ENCODE measurements around the gene S100A3. TPM values are rescaled to one million over a fixed set of nuclear protein-coding genes. Genes with fewer than 3 reads are reported as not detected.

Gene S100A3
- total and polyA plus RNA-seq, 4 donors = 0.29 TPM; not detected in 3

DNA sequence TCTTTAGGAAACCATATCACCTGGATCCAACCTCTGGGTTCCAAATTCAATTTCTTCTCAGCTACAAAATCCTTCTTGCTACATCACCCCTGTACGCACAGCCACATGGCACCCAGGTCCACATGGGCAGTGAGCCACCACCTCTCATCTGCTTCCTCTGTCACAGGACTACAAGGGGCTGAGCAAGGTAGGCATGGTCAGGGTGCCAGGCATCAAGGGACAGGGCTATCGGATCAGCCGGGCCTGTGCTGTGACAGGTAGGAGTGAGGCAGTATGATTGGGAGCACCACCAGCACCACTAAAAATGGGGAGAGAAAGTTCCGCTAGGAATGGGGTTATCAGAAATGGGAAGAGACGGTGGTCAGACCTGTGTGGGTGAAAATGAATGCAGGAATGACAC lies 42.7 kb downstream of the S100A3 start:
- Histone ChIP-seq H3K27ac (ENCODE audit: low read depth, low read length) (peak overlapping the region; percentile 47), H3K4me3 (ENCODE audit: low read depth, low read length) (no peak overlapping the region)

GRCh38 chr1:153505576-153505975 lies 43.5 kb downstream of the S100A3 start:
- no peaks in the 10 kb centered on the region for H3K9me3 ChIP-seq (ENCODE audit: control insufficient read depth, insufficient read depth, low read length)
- H3K4me3 ChIP-seq (ENCODE audit: low read depth, low read length) = no peak overlapping the region
- H3K4me1 ChIP-seq (ENCODE audit: control insufficient read depth, insufficient read depth, low read length) = peaks cover 7% of the 10 kb centered on the region
- H3K27ac ChIP-seq (ENCODE audit: low read depth, low read length) = no peak overlapping the region
- WGBS (ENCODE audit: insufficient coverage) = 83% methylated on average over 1 of the region's 1 CpG
- H3K27me3 ChIP-seq (ENCODE audit: control insufficient read depth, insufficient read depth, low read length) = no peaks in the 10 kb centered on the region
- DNase-seq (ENCODE audit: low read depth in 4 of 6, low spot score in 6 of 6) = no peak
- H3K36me3 ChIP-seq (ENCODE audit: control insufficient read depth, insufficient read depth, low read length) = no peaks in the 10 kb centered on the region

More for the DNA sequence above, 42.7 kb downstream of the S100A3 start:
- Histone ChIP-seq H3K9me3 (ENCODE audit: control insufficient read depth, insufficient read depth, low read length) (no peaks in the 10 kb centered on the region), H3K36me3 (ENCODE audit: control insufficient read depth, insufficient read depth, low read length) (no peaks in the 10 kb centered on the region), H3K27me3 (ENCODE audit: control insufficient read depth, insufficient read depth, low read length) (no peaks in the 10 kb centered on the region), H3K4me1 (ENCODE audit: control insufficient read depth, insufficient read depth, low read length) (peaks cover 10% of the 10 kb centered on the region)
- 96% methylated on average over 5 of the region's 5 CpGs for WGBS (ENCODE audit: insufficient coverage)
- no peak for DNase-seq (ENCODE audit: low read depth in 4 of 6, low spot score in 6 of 6)

DNA sequence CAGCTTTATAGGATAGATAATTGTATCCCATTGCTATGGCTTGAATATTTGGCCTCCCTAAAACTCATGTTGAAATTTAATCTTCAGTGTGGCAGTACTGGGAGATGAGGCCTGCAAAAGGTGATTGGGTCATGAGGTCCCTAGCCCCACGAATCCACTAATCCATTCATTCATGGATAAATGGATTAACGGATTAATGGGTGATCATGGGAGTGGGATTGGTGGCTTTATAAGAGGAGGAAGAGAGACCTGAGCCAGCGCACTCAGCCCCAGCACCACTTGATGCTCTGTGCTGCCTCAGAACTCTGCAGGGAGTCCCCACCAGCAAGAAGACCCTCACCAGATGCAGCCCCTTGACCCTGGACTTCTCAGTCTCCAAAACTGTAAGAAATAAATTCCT lies 45.3 kb downstream of the S100A3 start:
- Histone ChIP-seq H3K4me3 (ENCODE audit: low read depth, low read length) (no peak overlapping the region), H3K4me1 (ENCODE audit: control insufficient read depth, insufficient read depth, low read length) (peaks cover 7% of the 10 kb centered on the region), H3K36me3 (ENCODE audit: control insufficient read depth, insufficient read depth, low read length) (no peaks in the 10 kb centered on the region), H3K27me3 (ENCODE audit: control insufficient read depth, insufficient read depth, low read length) (no peaks in the 10 kb centered on the region), H3K9me3 (ENCODE audit: control insufficient read depth, insufficient read depth, low read length) (no peaks in the 10 kb centered on the region), H3K27ac (ENCODE audit: low read depth, low read length) (no peak overlapping the region)
- DNase-seq (ENCODE audit: low read depth in 4 of 6, low spot score in 6 of 6) = no peak
- 100% methylated on average over 1 of the region's 3 CpGs for WGBS (ENCODE audit: insufficient coverage)

DNA sequence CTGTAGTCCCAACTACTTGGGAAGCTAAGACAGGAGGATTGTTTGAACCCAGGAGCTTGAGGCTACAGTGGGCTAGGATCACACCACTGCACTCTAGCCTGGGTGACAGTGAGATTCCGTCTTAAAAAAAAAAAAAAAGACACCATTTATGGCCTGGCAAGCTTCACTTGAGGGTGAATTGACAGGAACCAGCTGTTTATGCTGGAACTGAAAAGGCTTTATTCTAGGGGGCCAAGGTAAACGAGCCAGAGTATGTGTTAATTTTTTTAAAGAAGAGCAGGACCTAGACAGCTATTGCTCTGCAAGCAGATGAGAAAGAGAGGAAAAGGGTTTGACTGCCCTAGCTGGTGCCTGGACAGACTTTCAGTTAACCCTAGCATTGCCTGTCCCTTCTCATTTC lies 50.3 kb downstream of the S100A3 start:
- Histone ChIP-seq H3K27ac (ENCODE audit: low read depth, low read length) (no peak overlapping the region), H3K27me3 (ENCODE audit: control insufficient read depth, insufficient read depth, low read length) (no peaks in the 10 kb centered on the region), H3K4me1 (ENCODE audit: control insufficient read depth, insufficient read depth, low read length) (no peaks in the 10 kb centered on the region), H3K4me3 (ENCODE audit: low read depth, low read length) (no peak overlapping the region), H3K36me3 (ENCODE audit: control insufficient read depth, insufficient read depth, low read length) (no peaks in the 10 kb centered on the region), H3K9me3 (ENCODE audit: control insufficient read depth, insufficient read depth, low read length) (no peaks in the 10 kb centered on the region)
- 0% methylated on average over 1 of the region's 2 CpGs for WGBS (ENCODE audit: insufficient coverage)
- DNase-seq (ENCODE audit: low read depth in 4 of 6, low spot score in 6 of 6) = no peak

Other genes starting within 250 kb of the S100A3 start
- not detected for gene PGLYRP3, start 236.3 kb downstream of the S100A3 start, total RNA-seq
- gene PGLYRP3, start 236.3 kb downstream of the S100A3 start, polyA plus RNA-seq (ENCODE audit: insufficient read length in 2 of 2) = not detected
- gene PGLYRP4, start 200.4 kb downstream of the S100A3 start, total RNA-seq = not detected
- gene PGLYRP4, start 200.4 kb downstream of the S100A3 start, polyA plus RNA-seq (ENCODE audit: insufficient read length in 2 of 2) = not detected
- gene S100A9, start 191.4 kb downstream of the S100A3 start, total RNA-seq = 100 to 1,000 TPM in 1 of 2 donors, 10 to 100 TPM in 1; 16.5 to 829 TPM
- 1 to 10 TPM; 2.1 to 4.3 TPM for gene S100A9, start 191.4 kb downstream of the S100A3 start, polyA plus RNA-seq (ENCODE audit: insufficient read length in 2 of 2)
- 10 to 100 TPM in 1 of 2 donors, 1 to 10 TPM in 1; 1.4 to 87.6 TPM for gene S100A12, start 173.6 kb downstream of the S100A3 start, total RNA-seq
- not detected for gene S100A12, start 173.6 kb downstream of the S100A3 start, polyA plus RNA-seq (ENCODE audit: insufficient read length in 2 of 2)
- 100 to 1,000 TPM in 1 of 2 donors, 1 to 10 TPM in 1; 8.3 to 286 TPM for gene S100A8, start 158.2 kb downstream of the S100A3 start, total RNA-seq
- gene S100A8, start 158.2 kb downstream of the S100A3 start, polyA plus RNA-seq (ENCODE audit: insufficient read length in 2 of 2) = 1 to 10 TPM; 1.3 to 3.8 TPM
- not detected for gene S100A7A, start 132.7 kb downstream of the S100A3 start, total RNA-seq
- gene S100A7A, start 132.7 kb downstream of the S100A3 start, polyA plus RNA-seq (ENCODE audit: insufficient read length in 2 of 2) = not detected
- not detected for gene S100A7, start 88.6 kb downstream of the S100A3 start, total RNA-seq
- not detected for gene S100A7, start 88.6 kb downstream of the S100A3 start, polyA plus RNA-seq (ENCODE audit: insufficient read length in 2 of 2)
- gene S100A6, start 13.3 kb downstream of the S100A3 start, total RNA-seq = 100 to 1,000 TPM in 1 of 2 donors, 10 to 100 TPM in 1; 75.3 to 276 TPM
- gene S100A6, start 13.3 kb downstream of the S100A3 start, polyA plus RNA-seq (ENCODE audit: insufficient read length in 2 of 2) = 100 to 1,000 TPM; 106 to 149 TPM
- gene S100A5, start 8.3 kb downstream of the S100A3 start, total RNA-seq = not detected
- gene S100A5, start 8.3 kb downstream of the S100A3 start, polyA plus RNA-seq (ENCODE audit: insufficient read length in 2 of 2) = not detected
- 10 to 100 TPM; 21.1 to 38.2 TPM for gene S100A4, start 3.5 kb downstream of the S100A3 start, total RNA-seq
- 10 to 100 TPM in 1 of 2 donors, 1 to 10 TPM in 1; 6.0 to 17.9 TPM for gene S100A4, start 3.5 kb downstream of the S100A3 start, polyA plus RNA-seq (ENCODE audit: insufficient read length in 2 of 2)
- 1 to 10 TPM in 1 of 2 donors, not detected in 1; 1.2 TPM for gene S100A2, start 16.6 kb upstream of the S100A3 start, total RNA-seq
- under 1 TPM; 0.40 to 0.81 TPM for gene S100A2, start 16.6 kb upstream of the S100A3 start, polyA plus RNA-seq (ENCODE audit: insufficient read length in 2 of 2)
- 100 to 1,000 TPM in 1 of 2 donors, 10 to 100 TPM in 1; 46.0 to 101 TPM for gene S100A16, start 63.9 kb upstream of the S100A3 start, total RNA-seq
- 100 to 1,000 TPM; 120 to 135 TPM for gene S100A16, start 63.9 kb upstream of the S100A3 start, polyA plus RNA-seq (ENCODE audit: insufficient read length in 2 of 2)
- under 1 TPM in 1 of 2 donors, not detected in 1; 0.61 TPM for gene S100A14, start 67.1 kb upstream of the S100A3 start, total RNA-seq
- gene S100A14, start 67.1 kb upstream of the S100A3 start, polyA plus RNA-seq (ENCODE audit: insufficient read length in 2 of 2) = under 1 TPM in 1 of 2 donors, not detected in 1; 0.39 TPM
- gene S100A13, start 78.2 kb upstream of the S100A3 start, total RNA-seq = 100 to 1,000 TPM in 1 of 2 donors, 10 to 100 TPM in 1; 30.5 to 141 TPM
- gene S100A13, start 78.2 kb upstream of the S100A3 start, polyA plus RNA-seq (ENCODE audit: insufficient read length in 2 of 2) = 10 to 100 TPM; 42.0 to 58.3 TPM
- gene S100A1, start 79.2 kb upstream of the S100A3 start, total RNA-seq = 10 to 100 TPM in 1 of 2 donors, 1 to 10 TPM in 1; 3.7 to 10.2 TPM
- gene S100A1, start 79.2 kb upstream of the S100A3 start, polyA plus RNA-seq (ENCODE audit: insufficient read length in 2 of 2) = 10 to 100 TPM; 18.5 to 19.0 TPM
- gene CHTOP, start 84.8 kb upstream of the S100A3 start, total RNA-seq = 10 to 100 TPM; 56.9 to 58.0 TPM
- 100 to 1,000 TPM; 115 to 127 TPM for gene CHTOP, start 84.8 kb upstream of the S100A3 start, polyA plus RNA-seq (ENCODE audit: insufficient read length in 2 of 2)
- 10 to 100 TPM; 58.0 to 70.5 TPM for gene SNAPIN, start 109.4 kb upstream of the S100A3 start, total RNA-seq
- gene SNAPIN, start 109.4 kb upstream of the S100A3 start, polyA plus RNA-seq (ENCODE audit: insufficient read length in 2 of 2) = 10 to 100 TPM; 65.4 to 70.2 TPM
- 100 to 1,000 TPM; 155 to 243 TPM for gene ILF2, start 121.7 kb upstream of the S100A3 start, total RNA-seq
- gene ILF2, start 121.7 kb upstream of the S100A3 start, polyA plus RNA-seq (ENCODE audit: insufficient read length in 2 of 2) = 100 to 1,000 TPM; 209 to 214 TPM
- 1 to 10 TPM; 1.7 to 6.3 TPM for gene NPR1, start 129.4 kb upstream of the S100A3 start, total RNA-seq
- 1 to 10 TPM; 1.6 to 3.2 TPM for gene NPR1, start 129.4 kb upstream of the S100A3 start, polyA plus RNA-seq (ENCODE audit: insufficient read length in 2 of 2)
- gene INTS3, start 178.8 kb upstream of the S100A3 start, total RNA-seq = 10 to 100 TPM; 40.5 to 57.8 TPM
- gene INTS3, start 178.8 kb upstream of the S100A3 start, polyA plus RNA-seq (ENCODE audit: insufficient read length in 2 of 2) = 100 to 1,000 TPM in 1 of 2 donors, 10 to 100 TPM in 1; 81.5 to 107 TPM
- 10 to 100 TPM; 12.1 to 29.0 TPM for gene SLC27A3, start 226.1 kb upstream of the S100A3 start, total RNA-seq
- gene SLC27A3, start 226.1 kb upstream of the S100A3 start, polyA plus RNA-seq (ENCODE audit: insufficient read length in 2 of 2) = 10 to 100 TPM; 28.5 to 37.3 TPM